Lung microvascular endothelial cell (primary cell): ENCODE data around the gene ZNF444. TPM values are rescaled to one million over a fixed set of nuclear protein-coding genes. Genes with fewer than 3 reads are reported as not detected.
A peak's percentile ranks its signal among the peaks of the same experiment; 100 is the strongest.

ENCODE experiments used
- DNase-seq, 2 donors: peaks; one replicate each; pipeline versions ENCODE4 v3.0.0 to v3.0.0-alpha.2; 2010; ENCODE audit warnings: low read depth in 2 of 2
- total RNA-seq: library from RNA; depleted of rRNA; stranded (reverse); fragments of >200 nt; gene quantifications from 2 replicates; pipeline ENCODE4 v1.2.1, GENCODE V29; 2014

ZNF444 gene
- total RNA-seq, 1 donor from 2014 or later, result 12.5 TPM

DNA sequence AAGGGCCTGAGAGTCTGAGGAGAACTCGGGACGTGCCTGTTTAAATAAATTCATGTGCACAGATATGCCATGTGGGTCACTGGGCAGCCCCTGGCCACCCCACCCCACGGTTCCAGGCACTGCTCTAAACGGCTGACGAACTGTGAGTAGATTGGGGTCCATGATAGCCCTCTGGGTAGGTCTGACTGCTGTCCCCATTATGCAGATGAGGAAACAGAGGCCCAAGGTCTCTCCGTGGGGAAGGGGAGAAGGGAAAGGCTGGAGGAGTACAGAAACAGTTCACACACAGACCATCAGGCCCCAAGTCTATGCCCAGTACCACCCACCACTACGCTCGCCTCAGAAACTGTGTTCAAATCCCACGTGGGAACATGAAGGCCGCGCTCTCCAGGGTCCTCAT lies 34.1 kb upstream of the ZNF444 start:
- no peak for DNase-seq

DNA sequence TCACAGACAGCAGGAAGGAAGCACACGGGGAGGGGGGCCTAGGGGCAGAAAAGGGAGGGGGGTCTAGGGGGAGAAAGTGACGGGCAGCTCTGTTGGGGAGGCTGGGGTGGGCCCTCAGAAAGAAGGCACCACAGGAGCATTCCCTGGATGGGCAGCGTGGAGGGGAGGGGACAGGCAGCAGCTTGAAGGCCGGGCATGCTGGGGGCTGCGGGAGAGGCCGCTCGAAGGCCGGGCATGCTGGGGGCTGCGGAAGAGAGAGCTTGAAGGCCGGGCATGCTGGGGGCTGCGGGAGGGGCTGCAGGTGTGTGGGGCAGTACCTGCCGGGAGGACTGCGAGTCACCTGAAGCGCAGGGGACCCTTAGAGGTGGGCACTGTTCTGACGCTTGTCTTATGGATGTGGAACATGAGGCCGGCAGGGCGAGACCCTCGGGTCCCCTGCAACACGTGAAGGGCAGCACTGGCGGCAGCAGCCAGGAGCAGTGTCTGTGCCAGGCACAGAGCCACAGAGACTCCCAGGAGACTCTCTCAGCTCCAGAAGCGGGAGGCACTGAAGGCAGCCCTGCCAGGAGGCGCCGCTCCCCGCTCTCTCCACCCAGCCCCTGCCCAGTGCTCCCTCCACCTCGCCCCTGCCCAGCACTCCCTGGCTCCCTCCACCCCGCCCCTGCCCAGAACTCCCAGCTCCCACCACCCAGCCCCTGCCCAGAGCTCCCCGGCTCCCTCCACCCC lies 33.3 kb upstream of the ZNF444 start:
- no peak for DNase-seq

DNA sequence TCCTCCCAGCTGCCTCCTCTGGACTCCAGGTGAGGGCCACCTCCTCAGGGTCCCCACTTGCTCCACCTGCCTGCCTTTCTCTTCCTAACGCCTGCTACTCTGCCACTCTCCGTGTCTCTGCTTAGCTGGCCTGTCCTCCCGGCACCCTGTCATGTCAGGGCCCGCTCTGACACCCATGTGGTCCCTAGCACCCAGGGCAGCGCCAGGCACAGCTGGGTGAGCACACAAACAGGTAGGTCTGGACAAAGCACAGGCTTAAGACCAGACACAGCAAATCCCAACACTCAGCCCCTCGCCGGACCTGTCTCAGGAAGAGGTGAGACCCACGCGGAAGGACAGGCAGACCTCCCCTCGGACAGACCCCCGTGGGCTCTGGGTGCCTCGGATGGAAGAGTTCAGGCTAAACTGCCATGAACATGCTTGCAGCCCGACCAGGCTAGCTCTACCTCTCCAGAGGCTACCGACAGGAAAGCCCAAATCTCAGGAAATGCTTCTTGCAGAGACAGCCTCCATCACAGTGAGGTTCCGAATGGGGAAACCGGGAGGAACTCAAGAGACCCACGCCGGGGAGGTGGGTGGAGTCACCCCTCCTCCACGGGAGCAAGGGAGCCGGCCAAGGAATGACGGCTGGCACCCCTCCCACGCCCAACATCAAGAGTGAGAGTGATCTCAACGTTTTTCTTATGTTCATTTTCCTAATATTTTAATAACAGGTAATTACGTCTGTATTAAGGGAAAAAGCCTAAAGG lies 32.5 kb upstream of the ZNF444 start:
- no peak for DNase-seq

DNA sequence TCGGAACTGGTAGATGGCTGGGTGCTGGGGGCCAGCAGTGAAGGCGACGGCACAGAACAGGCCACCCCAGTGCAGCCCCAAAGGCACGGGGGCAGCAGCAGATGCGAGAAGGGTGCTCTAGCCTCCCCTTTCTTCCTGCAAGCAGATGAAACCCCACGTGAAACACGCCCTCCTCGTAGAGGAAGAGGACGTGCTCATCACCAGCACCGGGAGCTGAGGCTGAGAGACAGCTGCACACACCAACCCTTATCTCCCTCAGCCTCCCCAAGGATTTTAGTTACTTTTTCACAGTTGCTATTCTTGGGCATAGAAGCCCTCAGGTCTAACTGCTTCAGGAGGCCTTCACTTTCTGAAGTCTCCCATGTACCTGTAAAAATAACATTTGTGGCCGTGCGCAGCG lies 31.9 kb upstream of the ZNF444 start:
- no peak for DNase-seq

DNA sequence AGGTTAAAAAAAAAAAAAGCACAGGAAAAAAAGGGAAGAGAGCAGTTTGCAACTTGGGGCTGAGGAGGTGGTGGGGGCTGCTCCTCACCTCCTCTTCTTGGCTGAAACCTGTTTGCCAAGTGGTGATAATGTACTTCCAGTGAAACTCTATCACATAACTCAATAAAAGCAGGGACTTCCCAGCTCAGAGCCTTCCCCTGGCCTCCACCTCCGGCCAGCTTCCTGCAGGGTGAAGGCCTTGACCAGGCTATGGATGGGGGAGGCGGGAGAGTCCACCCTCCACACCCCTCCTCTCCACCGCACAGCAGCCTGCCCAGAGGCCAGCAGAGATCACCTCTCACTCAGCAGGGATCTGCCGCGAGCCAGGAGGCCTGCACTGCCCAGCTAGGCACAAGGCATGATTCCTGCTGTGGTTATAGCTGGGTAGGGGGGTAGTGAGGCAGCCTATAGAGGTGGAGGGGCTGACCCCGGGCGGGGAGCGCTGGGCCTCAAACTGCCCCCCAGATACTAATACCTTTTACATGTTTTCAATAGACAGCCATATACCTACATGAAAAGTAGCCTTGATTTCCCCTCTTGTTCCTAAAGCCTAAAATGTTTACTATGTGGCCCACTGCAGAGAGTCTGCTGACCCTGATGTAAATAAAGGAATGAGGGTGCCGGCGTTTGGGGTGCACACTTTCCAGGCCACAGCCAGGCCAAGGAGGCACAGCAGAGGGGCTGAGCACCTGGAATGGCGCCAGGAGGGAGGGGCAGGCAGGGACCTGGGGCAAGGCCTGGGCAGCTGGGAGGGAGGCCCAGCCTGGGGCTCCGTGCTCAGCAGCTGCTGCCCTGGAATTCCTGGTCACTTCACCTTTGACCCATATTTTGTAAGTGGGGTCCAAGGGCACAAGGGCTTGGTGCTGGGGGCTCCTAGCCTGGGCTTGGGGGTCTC lies 30.3 kb upstream of the ZNF444 start:
- DNase-seq, result peak; percentile 68 to 79

DNA sequence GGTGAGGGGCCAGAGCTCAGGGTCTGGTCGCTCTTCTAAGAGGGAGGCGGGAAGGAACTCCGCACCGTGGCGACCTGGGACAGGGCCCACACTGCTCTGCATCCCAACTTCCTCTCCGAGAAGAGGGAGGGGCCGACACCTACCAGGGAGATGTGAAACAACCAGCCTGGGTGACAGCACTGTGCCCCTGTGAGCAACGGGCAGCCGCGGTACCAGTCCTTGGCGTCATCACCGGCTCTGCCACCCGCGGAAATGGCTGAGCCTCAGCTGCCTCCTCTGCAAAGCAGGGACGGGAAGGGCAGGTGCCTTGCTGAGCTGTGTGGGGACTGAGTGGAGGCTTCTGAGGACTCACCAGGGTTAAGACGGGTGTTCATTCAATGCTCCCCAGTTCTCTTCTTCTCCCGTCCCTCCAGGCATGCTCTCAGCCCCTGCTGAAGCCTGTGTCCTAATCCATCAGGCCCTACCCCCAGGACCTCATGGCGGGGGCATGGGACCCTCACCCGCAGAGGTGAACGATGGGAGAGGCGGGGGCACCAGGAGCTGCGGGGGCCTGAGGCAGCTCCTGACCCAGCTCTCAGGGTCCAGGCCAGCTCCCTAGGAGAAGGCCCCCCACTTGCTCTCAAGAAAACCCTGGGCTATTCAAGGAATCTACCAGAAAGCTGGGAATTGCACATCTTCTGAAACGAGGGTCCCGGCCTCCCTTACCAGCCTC lies 29.3 kb upstream of the ZNF444 start:
- DNase-seq, result peak; percentile 31 to 43

DNA sequence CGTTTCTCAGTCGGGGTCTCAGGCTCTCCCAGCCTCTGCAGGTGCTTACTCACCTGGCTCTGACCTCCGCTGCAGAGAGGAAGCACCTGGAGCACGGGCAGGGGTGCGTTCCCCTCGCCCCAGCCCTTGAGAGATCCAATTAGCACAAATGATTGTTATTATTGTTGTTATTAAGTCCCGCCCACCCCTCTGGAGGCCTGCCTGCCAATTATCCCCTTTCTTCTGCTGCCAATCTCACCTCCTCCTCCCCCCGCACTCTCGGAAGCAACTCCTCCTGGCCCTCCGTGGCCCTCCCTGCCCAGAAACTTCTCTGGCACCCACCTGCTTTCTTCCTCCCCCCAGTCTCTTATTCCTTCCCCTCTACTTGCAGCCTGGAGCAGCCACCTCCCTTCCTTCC lies 28.8 kb upstream of the ZNF444 start:
- DNase-seq, result no peak

DNA sequence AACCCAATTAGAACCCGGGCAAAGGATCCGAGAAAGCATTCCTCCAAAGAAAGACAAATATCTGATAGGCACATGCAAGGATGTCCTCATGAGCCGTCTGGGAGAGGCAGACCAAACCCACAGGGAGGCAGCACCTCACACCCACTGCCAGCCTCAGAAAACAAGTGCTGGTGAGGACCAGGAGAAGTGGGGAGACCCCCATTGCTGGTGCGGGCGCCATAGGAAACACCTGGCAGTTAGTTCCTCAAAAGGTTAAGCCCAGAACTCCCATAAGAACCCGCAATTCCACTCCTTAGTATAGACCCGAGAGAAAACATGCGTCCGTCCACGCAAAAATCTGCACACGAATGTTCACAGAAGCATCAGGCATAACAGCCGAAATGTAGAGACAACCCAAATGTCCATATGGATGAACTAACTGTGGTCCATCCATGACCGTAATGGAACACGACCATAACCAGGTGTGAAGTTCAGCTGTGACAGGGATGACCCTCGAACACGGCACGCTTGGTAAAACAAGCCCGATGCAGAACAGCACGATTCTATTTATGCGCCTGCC lies 27.9 kb upstream of the ZNF444 start:
- no peak for DNase-seq

DNA sequence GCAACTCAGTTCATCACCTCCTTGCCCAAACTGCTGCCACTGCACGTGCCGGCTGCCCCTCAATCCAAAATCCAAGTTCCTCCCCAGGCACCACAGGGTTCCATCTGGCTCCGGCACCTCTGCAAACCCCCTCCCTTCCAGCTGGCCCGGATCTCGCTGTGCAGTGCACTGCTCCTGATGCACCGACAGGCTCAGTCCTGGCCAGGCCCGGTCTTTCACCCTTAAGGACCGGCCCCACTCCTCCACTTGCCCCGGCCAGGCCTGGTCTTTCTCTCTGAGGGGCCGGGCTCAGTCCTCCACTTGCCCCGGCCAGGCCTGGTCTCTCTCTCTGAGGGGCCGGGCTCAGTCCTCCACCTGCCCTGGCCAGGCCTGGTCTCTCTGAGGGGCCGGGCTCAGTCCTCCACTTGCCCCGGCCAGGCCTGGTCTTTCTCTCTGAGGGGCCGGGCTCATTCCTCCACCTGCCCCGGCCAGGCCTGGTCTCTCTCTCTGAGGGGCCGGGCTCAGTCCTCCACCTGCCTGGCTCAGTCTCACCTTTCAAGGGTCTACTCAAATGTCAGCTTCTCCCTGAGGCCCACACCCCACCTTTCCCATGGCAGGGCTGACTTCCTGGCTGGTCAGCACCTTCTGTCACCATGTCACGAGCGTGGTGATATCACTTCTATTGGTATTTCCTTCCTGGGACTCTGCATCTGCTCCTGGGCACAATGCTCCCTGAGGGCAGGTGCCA lies 26.9 kb upstream of the ZNF444 start:
- no peak for DNase-seq

DNA sequence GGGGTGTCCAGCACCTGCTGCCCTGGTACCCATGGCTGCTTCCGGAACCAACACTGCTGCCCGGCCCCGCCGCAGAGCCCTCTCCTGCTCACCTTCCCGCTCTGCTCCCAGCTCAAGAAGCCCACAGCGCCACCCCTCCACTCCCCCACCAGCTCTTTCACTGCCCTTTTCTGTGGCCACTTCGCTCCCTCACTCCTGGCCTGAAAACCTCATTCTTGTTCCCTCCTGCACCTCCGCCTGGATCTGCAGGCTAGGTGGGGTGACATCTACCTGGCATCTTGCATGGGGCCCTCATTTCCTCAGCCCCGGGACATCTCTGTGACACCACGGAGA lies 26.3 kb upstream of the ZNF444 start:
- DNase-seq, result no peak

DNA sequence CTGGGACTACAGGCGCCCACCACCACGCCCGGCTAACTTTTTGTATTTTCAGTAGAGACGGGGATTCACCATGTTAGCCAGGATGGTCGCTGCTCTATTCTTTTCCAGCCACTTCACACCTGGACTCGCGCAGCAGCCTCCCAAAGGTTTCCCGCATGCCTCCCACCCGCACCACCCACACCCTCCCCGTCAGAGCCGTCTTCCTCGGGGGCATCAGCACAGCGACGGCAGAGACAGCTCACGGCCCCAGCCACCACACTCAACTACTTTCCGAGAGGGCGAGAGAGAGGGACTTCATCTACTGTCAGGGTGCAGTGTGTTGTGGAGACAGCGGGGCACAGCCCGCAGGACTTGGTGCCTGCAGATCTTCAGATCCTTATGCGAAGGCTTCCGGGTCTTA lies 25.6 kb upstream of the ZNF444 start:
- no peak for DNase-seq

DNA sequence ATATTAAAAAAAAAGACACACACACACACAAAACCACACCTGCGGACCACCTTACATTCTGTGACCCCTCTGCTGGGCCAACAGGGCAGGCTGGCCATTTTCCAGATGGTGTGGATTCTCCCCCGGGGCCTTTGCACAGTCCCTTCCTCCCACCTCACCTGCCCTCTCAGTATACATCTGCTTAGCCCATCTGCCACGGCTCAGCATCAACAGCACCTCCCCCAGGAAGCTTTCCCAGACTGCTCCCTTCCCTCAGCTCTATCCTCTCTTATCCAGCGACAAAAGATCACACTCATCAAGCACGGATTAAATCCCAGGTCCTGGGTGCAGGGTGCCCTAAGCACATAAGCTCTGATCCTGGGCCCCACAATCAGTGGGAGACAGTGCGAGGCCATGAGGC lies 24.5 kb upstream of the ZNF444 start:
- DNase-seq, result no peak

DNA sequence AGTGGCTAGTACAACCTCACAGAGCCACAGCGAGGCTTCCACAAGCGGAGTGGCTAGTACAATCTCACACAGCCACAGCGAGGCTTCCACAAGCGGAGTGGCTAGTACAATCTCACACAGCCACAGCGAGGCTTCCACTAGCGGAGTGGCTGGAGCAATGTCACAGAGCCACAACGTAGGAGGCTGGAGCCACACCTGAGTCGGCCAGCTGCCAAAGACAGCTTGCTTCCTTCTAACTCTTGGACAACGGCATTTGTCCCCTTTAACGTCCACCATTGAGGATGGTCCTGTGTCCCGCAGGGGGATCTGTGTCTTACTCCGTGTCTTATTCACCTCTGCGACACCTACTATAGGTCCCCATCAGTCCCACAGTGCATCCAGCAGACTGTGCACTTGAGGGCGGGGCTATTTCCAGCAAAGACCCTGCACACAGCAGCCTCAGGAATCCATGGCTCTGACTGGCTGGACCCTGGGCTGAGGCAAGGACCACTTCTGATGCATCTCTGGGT lies 23.7 kb upstream of the ZNF444 start:
- no peak for DNase-seq

DNA sequence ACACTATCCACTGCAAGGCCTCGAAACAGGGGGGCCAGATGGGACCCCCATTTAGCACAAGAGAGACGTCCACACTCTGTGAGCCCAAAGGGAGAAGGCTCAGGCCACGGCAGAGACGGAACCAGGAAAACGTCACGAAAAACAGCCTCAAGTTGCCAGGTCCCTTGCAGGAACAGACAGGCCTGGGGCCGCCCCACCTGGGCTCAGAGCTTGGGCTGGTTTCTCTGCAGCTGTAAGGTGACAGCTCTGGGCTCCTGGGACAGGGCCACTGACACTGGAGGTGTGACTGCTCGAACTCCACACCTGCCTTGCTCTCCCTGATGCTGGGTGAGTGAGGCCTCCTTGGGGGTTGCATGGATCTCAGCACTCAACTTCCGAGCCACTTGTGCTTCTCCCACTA lies 23.2 kb upstream of the ZNF444 start:
- DNase-seq, result no peak

DNA sequence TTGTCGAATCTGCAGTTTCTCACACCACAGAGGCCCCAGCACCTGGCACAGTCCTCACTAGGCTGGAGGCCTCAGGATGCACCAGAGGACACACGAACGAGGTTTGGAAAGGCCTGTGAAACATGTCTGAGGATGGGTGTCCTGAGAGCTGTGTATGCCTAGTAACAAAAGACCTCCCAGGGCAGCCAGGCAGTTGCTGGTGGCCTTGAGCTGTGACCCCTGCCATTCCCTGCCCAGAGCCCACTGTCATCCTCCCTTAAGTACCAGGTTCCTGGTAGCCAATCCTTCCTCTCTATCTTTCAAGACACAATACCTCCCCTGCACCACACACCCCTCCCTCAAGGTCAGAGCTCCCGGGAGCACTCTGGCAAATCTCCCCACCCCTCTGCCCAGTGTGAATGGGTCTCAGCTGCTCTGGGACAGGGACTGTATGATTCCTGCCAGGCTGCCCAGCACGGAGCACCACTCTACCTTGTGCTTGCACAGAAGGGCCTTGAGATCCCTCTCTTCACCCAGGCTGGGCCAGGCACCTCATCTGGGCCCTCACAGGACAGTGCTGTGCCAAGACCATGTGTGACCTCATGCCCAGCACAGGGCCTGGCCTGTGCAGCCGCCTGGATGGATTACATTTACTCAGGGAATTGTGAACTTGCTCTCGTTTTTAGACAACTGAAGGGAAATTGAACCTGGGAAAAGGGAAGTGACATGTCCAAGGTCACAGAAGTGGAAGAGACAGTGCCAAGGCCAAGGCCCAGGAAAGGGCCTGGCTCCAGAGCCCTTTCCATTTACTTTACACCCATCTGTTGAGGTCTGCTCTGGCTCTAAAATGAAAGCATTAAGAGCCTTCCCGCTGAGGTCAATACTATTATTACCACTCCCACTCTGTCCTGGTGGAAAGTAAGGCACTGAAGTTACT lies 22.2 kb upstream of the ZNF444 start:
- peak in 1 of 2 donors; percentile 33 for DNase-seq

DNA sequence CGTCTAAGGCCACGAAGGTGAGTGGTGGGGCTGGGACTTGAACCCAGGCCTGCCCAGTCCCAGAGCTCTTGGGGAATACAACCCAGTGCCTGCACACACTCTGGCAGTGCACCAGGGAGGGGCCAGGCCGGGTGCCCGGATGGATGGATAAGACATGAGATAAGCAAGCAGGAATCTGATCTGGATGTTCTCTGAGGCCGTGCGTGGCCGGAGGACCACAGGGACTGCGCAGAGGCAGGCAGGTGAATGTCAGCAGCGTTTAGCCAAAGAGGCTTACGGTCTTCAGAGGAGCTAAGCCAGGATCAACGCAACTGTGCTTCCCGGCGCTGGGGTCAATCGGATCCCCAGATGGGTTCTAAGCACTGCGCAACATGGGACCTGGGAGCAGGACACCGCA lies 21.5 kb upstream of the ZNF444 start:
- peak; percentile 26 to 56 for DNase-seq

DNA sequence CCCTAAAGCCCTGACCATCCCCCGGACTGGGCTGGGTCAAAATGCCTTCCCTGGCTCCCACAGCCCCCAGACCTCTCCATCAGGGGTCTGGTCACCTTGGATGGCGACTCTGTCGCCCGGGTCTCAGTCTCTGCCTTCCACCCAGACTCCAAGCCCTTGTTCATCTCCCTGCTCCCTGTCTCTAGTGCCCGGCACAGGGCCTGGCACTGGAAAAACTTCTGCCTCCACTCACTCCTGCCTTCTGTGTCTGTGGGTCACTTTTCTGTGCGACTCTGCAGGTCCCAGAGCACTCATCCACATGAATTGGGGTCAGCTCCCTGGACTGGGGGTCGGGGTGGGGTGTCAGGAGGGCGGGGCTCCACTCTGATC lies 21.1 kb upstream of the ZNF444 start:
- no peak for DNase-seq

DNA sequence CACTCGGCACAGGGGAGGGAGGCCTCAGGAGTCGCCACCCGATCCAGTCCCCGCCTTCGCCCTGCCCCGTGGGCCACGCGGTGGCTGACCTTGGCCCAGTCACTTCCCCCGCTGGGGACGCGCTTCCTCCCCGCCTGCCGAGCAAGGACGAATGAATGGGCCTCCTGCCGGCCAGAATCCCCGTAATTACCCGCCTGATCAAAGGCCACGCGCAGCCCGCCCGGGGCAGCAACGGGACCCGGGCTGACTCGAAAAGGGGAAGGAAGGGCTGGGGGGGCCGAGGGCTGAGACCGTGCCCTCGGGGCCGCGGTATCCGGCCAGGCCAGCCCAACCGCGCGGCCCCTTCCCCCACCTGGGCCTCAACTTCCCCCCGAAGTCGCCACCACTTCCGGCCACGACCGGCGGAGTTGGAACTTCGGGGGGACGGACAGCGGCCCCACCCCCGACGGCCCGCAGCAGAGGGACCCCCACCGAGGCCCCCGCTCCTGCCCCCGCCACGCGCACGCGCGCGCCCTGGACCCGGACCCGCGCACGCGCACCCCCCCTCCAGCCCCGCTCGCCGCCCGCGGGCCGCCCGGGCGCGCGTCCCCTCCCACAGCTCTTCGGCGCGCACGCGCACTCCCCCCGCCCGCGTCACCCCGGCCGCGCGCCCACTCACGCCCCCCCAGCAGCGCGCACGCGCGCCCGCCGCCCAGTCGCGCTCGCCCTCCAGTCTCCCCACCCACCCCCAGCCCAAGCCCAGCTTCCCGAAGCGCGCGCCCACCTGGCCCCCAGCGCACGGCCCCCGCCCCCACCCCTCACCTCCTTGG lies 20.5 kb upstream of the ZNF444 start:
- DNase-seq, result peak; percentile 85 to 93
